ENCODE data around the gene SERP1. TPM values are rescaled to one million over a fixed set of nuclear protein-coding genes. Genes with fewer than 3 reads are reported as not detected.

Gene SERP1
- total RNA-seq, 1 donor from 2014 or later, result 24.0 TPM

GRCh38 chr3:150497956-150498355 lies 48.3 kb downstream of the SERP1 start:
- no peak for DNase-seq (ENCODE audit: low spot score)
- intact Hi-C loops (cut with DNase I), result loop anchor here (5.0 to 10.0 kb wide), 2 partner anchors 271 to 563 kb away; no protein-coding TSS in a partner anchor

- no peak for DNase-seq (ENCODE audit: low spot score)
- intact Hi-C loops (cut with DNase I), result loop anchor here (1.0 to 10.0 kb wide), 4 partner anchors 85 to 561 kb away; no protein-coding TSS in a partner anchor
Observed at GRCh38 chr3:150495563-150496168, 50.6 kb downstream of the SERP1 start.

GRCh38 chr3:150495149-150495548 lies 51.1 kb downstream of the SERP1 start:
- no peak for DNase-seq (ENCODE audit: low spot score)
- intact Hi-C loops (cut with DNase I), result loop anchor here (1.0 to 10.0 kb wide), 4 partner anchors 85 to 560 kb away; no protein-coding TSS in a partner anchor

- intact Hi-C loops (cut with DNase I), result loop anchor here (2.0 to 10.0 kb wide), 2 partner anchors 208 to 560 kb away; no protein-coding TSS in a partner anchor
Observed at GRCh38 chr3:150494411-150494977, 51.8 kb downstream of the SERP1 start.

More at GRCh38 chr3:150494411-150494977, 51.8 kb downstream of the SERP1 start:
- DNase-seq (ENCODE audit: low spot score), result no peak

Other genes starting within 250 kb of the SERP1 start
- 66.0 TPM for gene TSC22D2, start 138.2 kb downstream of the SERP1 start, total RNA-seq
- gene EIF2A, start 291 bp upstream of the SERP1 start, total RNA-seq, result 65.4 TPM
- gene SELENOT, start 56.8 kb upstream of the SERP1 start, total RNA-seq, result 75.8 TPM
- gene ERICH6, start 157.4 kb upstream of the SERP1 start, total RNA-seq, result 0.19 TPM
- 34.4 TPM for gene SIAH2, start 216.7 kb upstream of the SERP1 start, total RNA-seq

Data from cardiac septum (tissue), 1 donor.